HG03571 (cell line): Measurements from ENCODE around the gene SERPINE3.

ENCODE experiments used
- ATAC-seq: cut with Tn5 transposase; IDR thresholded peaks from one replicate; pipeline ENCODE4 v1.9.1; 2021; ENCODE audit not compliant: unreplicated experiment

Gene SERPINE3

DNA sequence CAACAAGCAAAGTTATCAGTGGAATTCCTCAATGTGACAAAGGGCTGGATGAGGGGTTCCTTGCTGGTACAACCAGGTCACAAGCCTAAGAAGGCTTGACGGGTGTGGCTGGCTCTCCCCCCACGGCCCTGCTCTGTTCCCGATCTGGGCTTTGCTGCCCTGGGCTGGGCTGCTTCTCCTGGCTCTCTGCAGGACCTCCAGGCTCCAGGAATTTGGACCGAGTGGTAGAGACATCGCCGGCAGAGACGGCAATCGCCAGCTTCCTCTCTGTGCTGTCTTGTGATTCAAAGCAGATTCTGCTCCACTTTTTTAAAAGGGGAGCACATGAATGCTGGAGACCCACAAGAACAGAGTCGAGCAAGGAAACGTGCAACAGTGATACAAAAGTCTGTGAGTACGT lies at the start of gene SERPINE3:
Gene SERPINE3, plus strand, starts transcription at position 338 of the 400 bp plus-strand sequence. CDS start 1,401 bp downstream, outside the sequence.
- ATAC-seq, result no peak

DNA sequence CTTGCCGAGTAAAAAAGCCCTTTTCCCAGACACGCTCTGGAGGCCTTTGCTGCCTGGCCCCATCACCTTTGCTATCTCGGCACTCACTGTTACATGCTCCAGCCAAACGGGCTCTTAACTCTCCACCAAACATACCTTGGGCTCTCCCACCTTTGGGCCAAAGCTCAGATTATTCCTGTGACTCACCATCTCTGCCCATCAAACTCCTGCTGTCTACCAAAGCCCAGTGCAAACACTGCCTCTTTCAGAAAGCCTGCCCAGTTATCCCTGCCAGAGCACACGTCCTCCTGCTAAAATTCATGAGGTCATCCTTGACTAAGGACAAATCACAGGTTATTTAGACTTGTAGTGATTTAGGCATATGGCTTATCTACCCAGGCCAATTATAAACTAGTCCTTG lies 48.1 kb upstream of the SERPINE3 start:
- no peak for ATAC-seq

DNA sequence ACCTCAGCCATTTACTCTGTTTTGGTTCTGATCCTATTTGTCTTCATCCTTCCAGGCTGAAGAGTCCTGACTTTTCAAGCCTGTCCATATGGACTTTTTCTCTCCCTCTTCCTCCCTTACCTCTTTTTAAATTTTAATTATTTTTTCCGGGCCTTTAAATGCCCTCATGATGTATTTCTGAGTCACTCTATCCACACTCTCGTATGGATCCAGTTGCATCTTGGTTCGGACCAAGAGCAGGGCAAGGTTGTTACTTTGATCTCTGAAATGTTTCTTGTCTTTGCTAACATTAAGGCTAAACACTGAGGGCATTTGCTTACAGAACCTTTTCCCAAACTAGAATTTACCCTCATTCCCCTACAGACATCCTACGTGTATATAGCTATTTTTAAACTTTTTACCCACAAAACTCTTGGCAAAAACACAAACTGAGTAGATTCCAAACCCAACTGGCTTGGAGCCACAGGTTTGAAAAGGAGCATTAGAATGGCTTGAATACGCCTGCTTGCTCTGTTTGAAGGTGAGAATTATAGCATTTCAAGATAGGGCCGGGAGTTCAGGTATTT lies 47.4 kb upstream of the SERPINE3 start:
- ATAC-seq, result no peak

DNA sequence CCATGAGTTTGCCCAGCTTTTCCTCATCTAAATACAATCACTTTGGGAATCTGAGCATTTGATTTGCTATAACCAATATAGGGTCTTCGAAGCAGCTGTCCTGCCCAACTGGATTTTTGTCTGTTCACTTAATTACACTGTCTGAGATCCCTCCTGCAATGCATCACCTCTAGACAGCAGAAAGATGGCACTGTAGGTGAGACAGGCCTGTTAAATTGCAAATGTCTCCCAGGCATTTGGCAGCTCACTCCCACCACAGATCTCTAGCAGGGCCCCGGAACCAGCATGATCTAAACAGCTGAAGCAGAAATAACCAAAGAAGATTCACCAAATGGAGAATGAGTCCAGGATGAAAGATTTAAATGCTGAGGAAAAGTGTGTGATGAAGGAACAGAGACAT lies 41.9 kb upstream of the SERPINE3 start:
- ATAC-seq, result no peak

DNA sequence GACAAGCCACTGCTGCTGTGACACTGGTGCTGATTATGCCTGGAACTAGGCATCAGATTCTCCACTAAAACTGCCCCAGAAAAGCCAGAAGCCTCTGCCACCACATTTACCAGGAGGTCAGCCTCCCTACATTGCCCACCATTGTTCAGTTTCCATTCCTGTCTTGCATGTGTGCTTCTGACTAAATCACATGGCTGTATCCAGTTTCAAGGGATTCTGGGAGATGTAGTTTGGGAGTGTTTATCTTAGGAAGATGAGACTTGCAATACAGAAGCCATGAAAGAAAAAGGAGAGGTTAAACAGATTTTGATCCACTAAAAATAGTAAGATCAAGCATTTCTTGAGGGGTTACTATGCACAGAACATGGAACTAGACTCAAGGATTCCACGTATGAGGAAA lies 40.7 kb upstream of the SERPINE3 start:
- ATAC-seq, result no peak

DNA sequence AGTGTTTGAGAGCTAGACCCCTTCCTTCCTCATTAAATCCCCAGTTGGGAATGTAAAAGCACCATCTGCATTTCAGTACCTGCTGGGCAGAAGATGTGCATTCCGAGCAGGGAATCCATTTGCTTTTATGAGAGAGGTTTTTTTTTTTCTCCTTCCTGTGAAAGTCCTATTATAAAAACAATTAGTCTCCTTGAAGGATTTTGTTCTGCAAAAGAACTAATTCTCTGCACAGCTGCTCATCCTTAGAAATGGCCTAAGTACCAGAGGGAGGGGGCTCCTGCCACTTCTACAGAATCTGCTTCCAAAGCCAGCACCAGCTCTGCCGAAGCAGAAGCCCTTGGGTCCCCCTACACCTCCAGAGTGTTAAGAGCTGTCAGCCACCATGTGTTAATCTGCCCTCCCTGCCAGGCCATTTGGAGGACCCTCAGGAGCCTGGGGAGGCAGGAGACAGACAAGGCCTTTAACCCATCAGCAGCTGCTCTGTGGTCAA lies 36.4 kb upstream of the SERPINE3 start:
- no peak for ATAC-seq

DNA sequence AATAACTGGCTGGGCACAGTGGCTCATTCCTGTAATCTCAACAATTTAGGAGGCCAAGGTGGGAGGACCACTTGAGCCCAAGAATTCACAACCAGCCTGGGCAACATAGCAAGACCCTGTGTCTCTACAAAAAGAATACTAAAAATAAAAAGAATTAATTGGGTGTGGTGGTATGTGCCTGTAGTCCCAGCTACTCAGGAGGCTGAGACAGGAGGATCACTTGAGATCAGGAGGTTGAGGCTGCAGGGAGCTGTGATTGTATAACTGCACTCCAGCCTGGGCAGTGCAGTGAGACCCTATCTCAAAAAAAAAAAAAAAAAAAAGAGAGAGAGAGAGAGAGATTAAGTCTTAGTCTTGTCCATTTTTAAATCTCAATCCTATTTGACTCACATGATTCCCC lies 35.6 kb upstream of the SERPINE3 start:
- no peak for ATAC-seq

DNA sequence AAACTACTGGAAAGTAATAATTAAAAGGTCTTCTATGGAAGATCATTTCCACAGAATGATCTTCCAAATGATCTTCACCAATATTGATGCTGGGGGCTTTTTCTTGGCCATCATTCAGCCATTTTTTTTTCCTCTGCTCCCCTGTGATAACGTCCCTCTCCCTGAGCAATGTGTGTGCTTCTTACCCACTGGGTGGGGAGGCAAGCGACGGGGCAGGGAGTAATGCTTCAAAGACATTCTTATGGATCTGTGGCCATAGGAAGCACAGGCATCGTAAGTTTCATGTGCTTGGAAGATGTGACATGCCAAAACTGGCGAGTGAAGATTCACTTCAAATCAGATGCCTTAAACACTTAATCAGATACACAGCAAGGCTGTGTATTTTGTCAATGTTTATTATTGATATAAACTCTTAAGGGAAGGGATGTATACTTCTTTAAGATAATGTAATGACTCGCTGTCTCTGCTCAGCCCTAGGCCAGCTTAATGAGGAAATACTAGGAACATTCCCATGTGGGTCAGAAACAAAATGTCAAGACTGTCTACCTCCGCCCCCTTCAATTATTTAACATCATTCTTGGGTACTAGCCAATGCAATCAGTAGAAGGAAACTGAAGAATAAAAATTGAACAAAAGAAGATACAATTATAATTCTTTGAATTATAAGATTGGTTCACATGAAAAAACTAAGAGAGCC lies 34.1 kb upstream of the SERPINE3 start:
- no peak for ATAC-seq

DNA sequence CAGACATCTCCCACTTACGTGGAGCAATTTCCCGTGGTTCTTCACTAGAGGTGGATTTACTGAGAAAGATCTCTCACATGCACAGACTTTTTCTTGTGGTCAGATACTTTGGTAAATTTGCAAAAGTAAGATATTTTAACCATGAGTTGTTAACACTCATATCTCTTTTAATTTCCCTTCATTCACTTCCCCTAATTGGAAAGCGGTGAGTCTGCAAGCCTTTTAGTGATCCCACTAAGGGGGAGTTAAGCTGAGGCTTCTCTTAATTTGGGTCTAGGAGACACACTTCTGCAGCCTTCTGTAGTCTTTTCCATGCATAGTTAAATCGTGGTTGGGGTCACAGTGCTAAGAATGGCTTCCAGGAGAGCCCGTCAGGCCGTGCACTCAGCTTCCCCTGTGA lies 30.7 kb upstream of the SERPINE3 start:
- ATAC-seq, result no peak

DNA sequence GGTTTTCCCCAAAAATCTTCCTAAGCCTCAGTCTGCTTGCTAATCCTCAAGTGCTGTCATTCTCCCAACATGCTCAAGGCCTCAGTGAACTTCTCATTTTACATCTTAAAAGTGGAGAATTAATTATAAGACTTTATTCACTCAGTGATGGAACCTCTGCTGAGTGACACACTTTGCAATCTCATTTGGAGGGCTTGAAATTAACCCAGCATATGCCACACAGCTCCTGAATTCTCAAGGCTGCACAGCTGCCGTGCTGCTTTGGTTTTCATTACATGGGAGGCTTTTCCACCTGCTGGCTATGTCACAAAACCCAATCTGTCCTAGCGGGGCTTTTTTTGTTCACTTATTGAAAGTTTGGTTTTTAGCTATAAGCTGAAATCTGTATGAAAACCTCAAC lies 28.3 kb upstream of the SERPINE3 start:
- no peak for ATAC-seq

DNA sequence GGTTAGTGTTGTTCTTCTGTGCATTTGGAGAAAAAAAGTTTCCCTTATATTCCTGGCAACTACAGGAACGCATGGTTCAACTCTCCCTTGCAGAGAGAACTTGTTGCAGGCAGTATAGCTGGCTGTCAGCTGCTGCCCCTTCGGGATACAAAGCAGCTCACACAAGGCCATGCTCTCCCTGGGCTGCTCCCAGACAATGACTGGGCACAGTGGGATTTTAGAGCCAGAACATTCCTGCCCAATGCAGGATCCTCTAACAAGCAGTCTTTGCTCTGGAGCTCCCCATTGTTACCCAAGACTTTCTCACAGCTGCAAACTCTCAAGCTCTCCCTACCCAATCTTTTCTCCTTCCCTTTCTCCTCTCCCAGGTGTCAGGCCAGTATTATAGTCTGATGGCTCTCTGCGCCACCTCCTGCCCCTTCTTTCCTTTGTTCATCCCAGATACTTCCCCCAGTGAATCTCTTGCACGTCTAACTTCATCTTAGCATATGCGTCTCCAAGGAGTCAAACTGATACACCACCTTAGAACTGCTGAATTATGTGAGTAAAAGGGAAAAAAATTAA lies 27.5 kb upstream of the SERPINE3 start:
- ATAC-seq, result no peak

DNA sequence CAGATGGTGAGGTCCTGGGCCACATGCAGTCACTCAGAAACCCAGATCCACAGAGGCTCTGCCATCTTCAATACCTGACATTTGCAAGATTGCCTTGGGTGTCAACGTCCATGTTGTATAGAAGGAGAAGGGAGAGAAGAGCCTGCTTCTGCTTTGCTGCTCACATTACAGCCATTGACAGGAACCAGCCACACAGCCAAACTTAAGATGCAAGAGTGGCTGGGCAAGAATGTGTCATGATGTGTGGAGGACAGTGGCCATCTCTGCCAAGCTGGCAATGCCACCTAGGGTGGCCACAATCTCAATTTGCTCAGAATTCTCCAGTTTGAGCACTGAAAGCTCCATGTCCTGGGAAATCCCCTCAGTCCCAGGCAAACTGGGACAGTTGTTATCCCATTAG lies 25.9 kb upstream of the SERPINE3 start:
- no peak for ATAC-seq

DNA sequence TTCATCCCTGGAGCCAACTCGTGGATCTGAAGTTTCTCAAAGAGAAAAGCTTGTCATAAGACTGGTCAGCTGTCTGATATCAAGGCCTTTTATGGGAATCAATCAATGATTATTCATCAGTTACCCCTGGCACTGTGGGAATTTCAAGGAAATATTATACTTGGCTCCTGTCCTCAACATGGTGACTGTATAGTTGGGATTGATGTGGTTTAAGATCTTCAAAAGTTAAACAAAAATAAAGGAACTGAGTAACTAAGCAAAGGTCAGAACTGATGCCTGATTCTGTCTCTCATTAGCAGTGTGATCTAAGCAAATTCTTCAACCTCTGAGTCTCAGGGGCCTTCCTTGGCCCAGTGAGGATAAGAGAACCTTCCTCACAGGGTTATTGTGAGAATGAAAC lies 22.2 kb upstream of the SERPINE3 start:
- ATAC-seq, result no peak

DNA sequence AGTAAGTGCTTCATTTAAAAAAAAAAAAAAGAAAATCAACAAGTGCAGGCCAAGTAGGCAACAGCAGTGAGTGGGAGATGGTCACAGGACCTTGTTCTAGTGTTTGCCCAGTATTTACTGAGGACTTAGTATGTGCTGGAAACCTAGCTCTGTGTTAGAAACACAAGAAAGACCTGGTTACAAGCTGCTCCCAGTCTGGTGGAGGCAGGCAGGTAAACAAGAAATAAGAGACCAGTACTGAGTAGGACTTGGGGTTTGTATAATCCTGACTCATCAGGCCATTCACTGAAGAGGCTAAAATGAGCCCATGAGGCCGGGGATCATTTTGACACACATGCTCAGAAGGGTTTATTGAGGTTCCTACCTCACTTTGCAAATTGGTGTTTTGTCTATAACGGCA lies 21.5 kb upstream of the SERPINE3 start:
- ATAC-seq, result no peak

DNA sequence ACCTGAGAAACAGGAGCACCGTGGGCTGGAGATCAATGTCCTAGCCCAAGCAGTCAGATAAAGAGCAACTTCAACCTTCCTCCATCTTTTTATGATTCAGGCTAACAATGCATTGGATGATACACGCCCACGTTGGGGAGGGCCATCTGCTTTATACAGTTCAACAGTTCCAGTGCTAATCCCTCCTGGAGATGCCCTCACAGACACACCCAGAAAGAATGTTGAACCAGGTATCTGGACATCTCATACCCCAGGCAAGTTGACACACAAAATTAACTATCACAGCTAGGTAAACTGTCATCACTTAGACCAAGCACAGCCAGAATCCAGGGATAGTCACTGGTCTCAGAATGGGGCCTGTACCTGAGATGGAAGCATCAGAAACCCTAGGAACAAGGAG lies 20.6 kb upstream of the SERPINE3 start:
- ATAC-seq, result no peak

DNA sequence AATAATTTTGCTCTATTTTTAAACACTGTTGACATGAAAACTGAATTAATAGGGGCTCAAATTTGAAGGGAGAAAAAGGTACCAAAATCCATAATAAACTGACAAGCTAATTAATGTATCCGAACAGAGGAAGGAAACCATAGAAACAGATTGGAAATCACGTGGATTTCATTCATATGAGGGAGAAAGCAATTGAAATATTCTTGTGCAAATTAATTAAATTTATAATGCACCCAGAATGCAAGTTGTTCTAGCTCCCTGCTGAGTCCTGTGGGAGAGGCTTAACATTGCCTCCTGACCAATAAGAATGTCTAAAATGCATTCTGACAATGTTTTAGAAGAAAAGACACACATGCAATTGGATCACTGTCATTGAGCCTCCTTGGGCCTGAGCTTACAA lies 17.7 kb upstream of the SERPINE3 start:
- no peak for ATAC-seq

DNA sequence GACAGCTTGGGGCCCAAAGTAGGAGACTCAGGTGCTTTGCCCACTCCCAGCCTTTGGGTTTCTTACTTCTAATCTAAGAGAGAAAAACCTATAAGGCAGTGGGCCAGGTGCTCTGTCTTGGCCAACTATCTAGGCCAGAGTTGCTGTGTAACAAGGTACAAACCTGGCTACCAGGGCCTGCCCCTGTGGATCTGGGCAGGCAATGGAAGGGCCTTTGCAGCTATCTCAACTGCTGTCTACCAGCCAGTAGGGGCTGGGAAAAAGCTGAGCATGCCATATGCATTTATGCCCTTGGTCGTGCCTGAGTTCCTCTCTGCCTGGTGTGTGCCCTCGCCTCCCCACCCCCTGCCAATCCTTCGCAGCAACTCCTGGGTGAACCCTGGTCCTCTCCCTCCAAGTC lies 16.7 kb upstream of the SERPINE3 start:
- ATAC-seq, result no peak

DNA sequence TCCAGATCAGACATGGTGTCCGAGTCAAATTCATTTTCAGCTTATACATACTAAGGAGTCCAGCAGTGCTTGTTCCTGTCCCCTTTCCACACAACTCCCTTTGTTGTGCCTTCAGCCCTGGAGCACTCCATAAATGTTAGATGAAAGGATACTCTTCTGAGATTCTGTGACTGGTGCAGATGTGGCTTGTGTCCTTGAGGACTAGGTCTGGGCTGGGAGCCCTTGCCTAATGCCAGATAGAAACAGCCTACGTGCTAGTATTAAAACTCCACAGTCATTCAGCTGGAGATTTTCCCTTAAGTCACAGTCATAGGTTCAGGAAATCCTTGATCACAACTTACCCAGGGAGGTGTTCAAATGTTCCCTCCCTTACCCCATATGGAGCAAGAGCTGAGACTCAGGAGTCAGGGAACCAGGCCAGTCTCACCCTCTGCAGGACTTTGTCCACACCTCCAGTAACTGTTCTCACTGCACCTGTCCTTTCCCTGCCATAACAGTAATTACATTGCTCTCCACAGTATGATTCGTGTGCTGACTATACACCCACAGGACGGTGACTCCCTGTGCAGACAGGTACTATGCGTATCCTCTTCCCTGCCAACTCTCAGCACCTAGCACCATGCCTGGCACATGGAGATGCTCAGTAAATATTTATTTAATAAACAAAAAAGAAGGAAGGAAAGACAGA lies 15.5 kb upstream of the SERPINE3 start:
- no peak for ATAC-seq

DNA sequence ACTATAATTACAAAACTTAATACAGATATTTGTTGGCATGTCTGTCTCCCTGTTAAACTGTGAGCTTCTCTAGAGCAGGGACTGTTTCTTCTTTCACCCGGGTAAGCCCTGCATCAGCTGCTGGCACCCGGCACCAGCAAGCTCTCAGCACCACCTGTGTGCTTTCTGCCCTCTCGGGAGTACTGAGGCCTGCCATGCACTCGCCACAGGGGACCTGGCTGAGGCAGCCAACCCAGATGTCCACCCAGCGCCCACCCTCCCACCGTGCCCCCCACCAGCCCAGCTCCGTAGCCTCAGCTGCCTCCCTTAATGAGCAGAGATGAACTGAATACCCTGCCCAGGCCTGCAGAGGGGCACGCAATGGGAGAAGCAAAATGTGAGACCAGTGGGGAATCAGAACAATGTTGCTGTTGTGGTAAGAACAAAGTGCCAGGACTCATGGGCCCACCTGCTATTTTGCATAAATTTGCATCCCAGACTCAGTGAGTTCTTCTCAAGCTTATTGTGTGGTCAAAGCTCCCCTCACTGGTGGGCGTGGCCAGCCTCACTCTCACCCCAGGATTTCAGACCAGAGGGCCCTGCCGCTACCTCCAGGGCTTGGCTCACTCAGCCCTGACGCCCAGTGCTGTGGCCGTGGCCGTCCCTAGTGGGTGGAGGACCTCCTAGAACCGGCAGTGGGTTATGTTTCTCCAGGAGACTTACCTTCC lies 14.6 kb upstream of the SERPINE3 start:
- ATAC-seq, result no peak

DNA sequence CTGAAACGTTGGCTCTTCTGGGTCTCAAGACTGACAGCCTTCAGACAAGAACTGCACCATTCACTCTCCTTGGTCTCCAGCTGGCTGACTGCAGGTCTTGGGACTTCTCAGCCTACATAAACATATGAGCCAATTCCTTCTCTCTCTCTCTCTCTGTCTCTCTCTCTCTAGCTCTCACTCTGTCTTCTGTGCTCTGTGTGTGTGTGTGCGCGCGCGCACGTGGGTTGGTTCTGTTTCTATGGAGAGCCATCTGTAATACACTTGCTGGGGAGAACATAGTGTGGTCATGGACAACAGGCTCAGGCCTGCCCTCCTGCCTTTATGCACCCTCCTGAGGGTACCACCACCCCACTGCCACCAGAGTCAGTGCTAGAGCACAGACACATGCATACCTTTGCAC lies 13.7 kb upstream of the SERPINE3 start:
- no peak for ATAC-seq

DNA sequence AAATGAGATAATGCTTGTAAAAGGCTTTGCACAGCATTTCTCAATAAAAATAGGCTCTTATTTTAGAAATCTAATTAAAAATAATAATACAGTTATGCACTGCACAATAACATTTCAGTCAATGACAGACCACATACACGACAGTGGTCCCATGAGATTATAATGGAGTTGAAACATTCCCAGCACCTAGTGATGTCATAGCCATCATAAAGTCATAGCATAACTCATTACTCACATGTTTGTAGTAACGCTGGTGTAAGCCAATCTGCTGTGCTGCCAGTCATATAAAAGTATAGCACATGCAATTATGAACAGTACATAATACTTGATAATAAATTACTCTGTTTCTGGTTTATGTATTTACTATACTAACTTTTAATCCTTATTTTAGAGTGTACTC lies 12.7 kb upstream of the SERPINE3 start:
- ATAC-seq, result no peak
